ENCODE results near the gene WTAP. TPM values are rescaled to one million over a fixed set of nuclear protein-coding genes. Genes with fewer than 3 reads are reported as not detected.

WTAP gene
- total RNA-seq, 1 experiment from 2014 or later: 138 TPM

GRCh38 chr6:159718634-159719033 lies 8.7 kb upstream of the WTAP start:
- no peak overlapping the region for H2AK5ac ChIP-seq (ENCODE audit: insufficient read length, low read length)
- H3K79me1 ChIP-seq (ENCODE audit: insufficient read depth, low read depth, low read length, poor library complexity, severe bottlenecking): no peaks in the 10 kb centered on the region
- no peaks in the 10 kb centered on the region for H3K4me1 ChIP-seq (ENCODE audit: insufficient read depth, low read length)
- H4K8ac ChIP-seq (replicated peaks; ENCODE audit: insufficient read length, low read depth, low read length): no peak overlapping the region
- H2BK5ac ChIP-seq (ENCODE audit: insufficient read length, low read length): no peak overlapping the region
- Mint-ChIP-seq H3K4me1 (peaks cover 8% of the 10 kb centered on the region in 2 experiments), H3K27ac (peak overlapping the region; percentile 53 to 79 (median 59); a peak in 3 of 7 replicates), H3K9me3 (no peaks in the 10 kb centered on the region), H3K4me3 (no peak overlapping the region), H3K36me3 (ENCODE audit: insufficient read depth in 1 of 3, low read depth in 3 of 3) (no peaks in the 10 kb centered on the region; a peak in 3 of 7 replicates), H3K27me3 (ENCODE audit: low read depth) (no peaks in the 10 kb centered on the region)
- no peak overlapping the region for H2BK120ac ChIP-seq (ENCODE audit: low read depth, low read length, poor library complexity, severe bottlenecking)
- DNase-seq: no peak
- H3K27ac ChIP-seq (ENCODE audit: insufficient read length, low read depth, low read length): no peak overlapping the region
- H4K20me1 ChIP-seq (ENCODE audit: control insufficient read depth, insufficient read depth, insufficient read length): no peaks in the 10 kb centered on the region
- no peaks in the 10 kb centered on the region for H3K27me3 ChIP-seq (ENCODE audit: insufficient read depth, low read length)
- H3K9me3 ChIP-seq (ENCODE audit: control insufficient read depth, low read depth, low read length): no peaks in the 10 kb centered on the region
- no peak overlapping the region for H2BK20ac ChIP-seq (ENCODE audit: low read depth, low read length, poor library complexity, severe bottlenecking)
- no peak overlapping the region for H2AFZ ChIP-seq (ENCODE audit: low read length)
- no peaks in the 10 kb centered on the region; the same call in 1 of the 2 replicates for H3K79me2 ChIP-seq (ENCODE audit: insufficient read depth, low read length)
- no peaks in the 10 kb centered on the region for H3K23me2 ChIP-seq (ENCODE audit: insufficient read length, low read depth, low read length, poor library complexity, severe bottlenecking)
- H3K56ac ChIP-seq (ENCODE audit: insufficient read length, low read depth, low read length): no peak overlapping the region
- H4K91ac ChIP-seq (ENCODE audit: insufficient read length, low read depth, low read length): no peak overlapping the region
- no peak overlapping the region for H3K23ac ChIP-seq (ENCODE audit: insufficient read length, low read depth, low read length)
- H4K5ac ChIP-seq (ENCODE audit: insufficient read length, low read depth, low read length): no peak overlapping the region
- no peak overlapping the region for H3K18ac ChIP-seq (ENCODE audit: insufficient read length, low read depth, low read length)
- no peak overlapping the region for H3K14ac ChIP-seq (ENCODE audit: insufficient read depth, low read length)
- WGBS (ENCODE audit: extremely low coverage, insufficient read length, low lambda C conversion rate): no CpG with 5 or more reads among the region's 3 CpGs
- no peak overlapping the region for H3T11ph ChIP-seq (ENCODE audit: low read length)
- H3K4ac ChIP-seq (ENCODE audit: low read depth, low read length): no peak overlapping the region
- no peak for TF ChIP-seq CTCF (conservative IDR thresholded peaks at IDR 0.05)
- H3K9ac ChIP-seq (ENCODE audit: extremely low read depth, insufficient read length, low read length): no peak overlapping the region
- H2BK15ac ChIP-seq (ENCODE audit: low read depth, low read length): no peak overlapping the region
- H2BK12ac ChIP-seq (ENCODE audit: insufficient read length, low read depth, low read length): no peak overlapping the region
- H3K4me2 ChIP-seq (ENCODE audit: insufficient read depth, insufficient read length, low read length): no peak overlapping the region

All from H9 (cell line).